Hematopoietic multipotent progenitor cell treated with erythropoietin and hydrocortisone succinate and interleukin-3 and kit ligand, for 8 days (in vitro differentiated cells): Measurements from ENCODE around the gene HMGN5.

ENCODE experiments used
- DNase-seq: peaks from one replicate; pipeline ENCODE4 v3.0.0-alpha.2; 2015

The HMGN5 gene

DNA sequence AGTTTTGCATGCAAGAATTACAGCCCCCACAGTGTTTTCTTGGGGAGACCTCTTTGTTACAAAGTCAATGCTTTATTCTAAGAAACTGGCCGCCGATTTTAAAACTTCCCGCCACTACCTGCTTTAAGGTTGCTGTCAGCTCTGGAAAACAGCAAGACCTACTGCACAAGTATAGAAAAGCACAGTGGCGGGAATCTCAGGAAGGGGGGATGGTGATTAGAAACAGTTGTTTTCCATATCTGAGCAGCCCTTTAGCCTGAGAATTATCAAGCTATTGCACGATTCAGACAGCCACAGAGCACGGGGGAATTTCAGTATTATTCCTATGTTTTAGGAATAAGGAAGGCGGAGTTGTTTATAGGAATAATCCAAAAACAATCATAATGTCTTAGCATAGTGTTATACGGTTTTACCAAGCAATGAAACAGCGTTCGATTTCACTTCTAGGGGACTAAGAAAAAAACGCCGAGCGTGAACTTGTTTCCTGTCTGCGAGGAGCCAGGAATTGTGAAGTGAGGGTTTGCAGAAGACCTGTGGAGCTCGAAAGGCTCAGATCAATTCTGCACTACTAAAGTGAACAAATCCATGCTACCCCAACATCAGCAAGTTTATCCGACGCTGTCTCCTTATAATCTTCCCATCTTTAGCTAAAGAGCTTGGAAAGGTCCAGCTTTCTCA lies 81.3 kb downstream of the HMGN5 start:
- DNase-seq = peak; percentile 27

DNA sequence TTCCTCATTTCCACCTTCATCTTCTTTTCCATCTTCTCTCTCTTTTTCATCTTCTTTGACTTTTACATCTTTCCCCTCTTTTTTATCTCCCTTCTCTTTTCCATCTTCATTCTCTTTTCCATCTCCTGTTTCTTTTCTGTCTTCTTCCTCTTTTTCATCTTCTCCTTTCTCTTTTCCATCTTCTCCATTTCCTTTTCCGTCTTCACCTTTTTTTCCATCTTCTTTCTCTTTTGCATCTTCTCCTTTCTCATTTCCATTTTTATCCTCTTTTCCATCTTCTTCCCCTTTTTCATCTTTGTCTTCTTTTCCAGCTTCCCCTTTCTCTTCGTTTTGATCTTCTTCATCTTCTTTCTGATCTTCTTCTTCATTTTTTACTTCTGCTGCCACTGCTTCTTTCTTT lies 87.0 kb downstream of the HMGN5 start:
- no peak for DNase-seq

DNA sequence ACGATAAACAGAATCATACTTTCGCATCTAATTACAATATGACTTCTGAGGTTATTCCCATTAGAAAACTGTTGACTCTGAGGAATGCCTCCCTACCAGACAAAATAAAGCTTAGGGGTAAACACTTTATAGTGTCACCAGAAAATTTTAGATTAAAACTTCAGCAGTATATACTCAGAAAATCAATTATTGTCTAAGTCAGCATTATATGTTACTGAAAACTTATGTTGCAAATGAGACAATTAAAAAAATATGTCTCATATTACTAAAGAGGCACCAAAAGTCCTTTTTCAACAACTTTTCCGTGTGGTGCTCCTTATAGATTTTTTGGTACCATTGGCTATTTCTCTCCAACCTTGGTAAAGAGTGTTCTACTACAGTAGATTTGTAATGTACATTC lies 91.4 kb downstream of the HMGN5 start:
- no peak for DNase-seq

DNA sequence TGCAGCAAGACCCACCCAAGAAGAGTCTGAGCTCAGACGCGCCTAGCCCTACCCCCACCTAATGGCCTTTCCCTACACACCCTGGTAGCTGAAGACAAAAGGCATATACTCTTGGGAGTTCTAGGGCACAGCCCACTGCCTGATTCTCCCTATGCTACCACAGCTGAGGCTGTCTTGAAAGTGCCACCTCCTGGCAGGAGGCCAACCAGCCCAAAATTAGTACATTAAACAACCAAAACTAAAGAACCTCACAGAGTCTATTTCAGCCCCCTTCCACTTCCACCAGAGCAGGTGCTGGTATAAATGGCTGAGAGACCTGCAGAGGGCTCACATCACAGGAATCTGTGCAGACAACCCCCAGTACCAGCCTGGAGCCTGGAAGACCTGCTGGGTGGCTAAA lies 119.1 kb downstream of the HMGN5 start:
- no peak for DNase-seq
